HepG2 (cell line): Measurements from ENCODE around the gene NEK9.

Experiments
- ATAD3A ChIP-seq: sonication (generic); formaldehyde crosslinking; IDR thresholded peaks from 2 replicates; pipeline ENCODE4 v1.4.0; 2020; ENCODE audit warnings: missing genetic modification reagents
- ATF7 ChIP-seq, 2 experiments: fragments of 450-650 bp in 1 of 2; sonication (generic) in 1 of 2; formaldehyde crosslinking in 1 of 2; IDR thresholded peaks; 2 replicates each; pipeline versions ENCODE4 v1.4.0 to v1.6.1; 2016 to 2020; ENCODE audit warnings: antibody characterized with exemption in 1 of 2, mild to moderate bottlenecking in 1 of 2, missing genetic modification reagents in 1 of 2
- GLI4 ChIP-seq: sonication (generic); formaldehyde crosslinking; IDR thresholded peaks from 2 replicates; pipeline ENCODE4 v1.5.1; 2020; ENCODE audit warnings: missing genetic modification reagents, mild to moderate bottlenecking, moderate library complexity, borderline replicate concordance
- HDAC1 ChIP-seq: sonication (generic); formaldehyde crosslinking; IDR thresholded peaks from 2 replicates; pipeline ENCODE4 v1.5.1; 2020; ENCODE audit warnings: mild to moderate bottlenecking, missing genetic modification reagents
- HDAC6 ChIP-seq: fragments of 200-600 bp; sonication (generic); IDR thresholded peaks from 2 replicates; pipeline ENCODE4 v1.7.0; 2017; ENCODE audit warnings: mild to moderate bottlenecking, antibody characterized with exemption, low read length, low read depth
- HMGA1 ChIP-seq: sonication (generic); formaldehyde crosslinking; conservative IDR thresholded peaks from 2 replicates; pipeline ENCODE4 v1.4.0; 2020; ENCODE audit warnings: missing genetic modification reagents
- SATB2 ChIP-seq: sonication (generic); formaldehyde crosslinking; IDR thresholded peaks from 2 replicates; pipeline ENCODE4 v1.5.0; 2020; ENCODE audit warnings: missing genetic modification reagents
- TARDBP ChIP-seq: sonication (generic); formaldehyde crosslinking; IDR thresholded peaks from 2 replicates; pipeline ENCODE4 v1.8.0; 2022; ENCODE audit warnings: mild to moderate bottlenecking, missing genetic modification reagents
- TEAD2 ChIP-seq: sonication (generic); formaldehyde crosslinking; IDR thresholded peaks from 2 replicates; pipeline ENCODE4 v1.9.0; 2021; ENCODE audit warnings: missing genetic modification reagents
- ZNF121 ChIP-seq: sonication (generic); formaldehyde crosslinking; IDR thresholded peaks from 2 replicates; pipeline ENCODE4 v1.5.0; 2020; ENCODE audit warnings: mild to moderate bottlenecking, missing genetic modification reagents
- TF ChIP-seq, protein P1 (sequence below): sonication (generic); formaldehyde crosslinking; IDR thresholded peaks from 2 replicates; pipeline ENCODE4 v1.4.0; 2020; ENCODE audit warnings: missing genetic modification reagents
- TF ChIP-seq, protein P2 (sequence below): sonication (generic); formaldehyde crosslinking; IDR thresholded peaks from 2 replicates; pipeline ENCODE4 v1.5.0; 2020; ENCODE audit warnings: mild to moderate bottlenecking, missing genetic modification reagents, moderate library complexity
- TF ChIP-seq, protein P3 (sequence below): sonication (generic); formaldehyde crosslinking; IDR thresholded peaks from 2 replicates; pipeline ENCODE4 v1.8.0; 2022; ENCODE audit warnings: mild to moderate bottlenecking, missing genetic modification reagents; ENCODE audit not compliant: insufficient replicate concordance

DNA sequence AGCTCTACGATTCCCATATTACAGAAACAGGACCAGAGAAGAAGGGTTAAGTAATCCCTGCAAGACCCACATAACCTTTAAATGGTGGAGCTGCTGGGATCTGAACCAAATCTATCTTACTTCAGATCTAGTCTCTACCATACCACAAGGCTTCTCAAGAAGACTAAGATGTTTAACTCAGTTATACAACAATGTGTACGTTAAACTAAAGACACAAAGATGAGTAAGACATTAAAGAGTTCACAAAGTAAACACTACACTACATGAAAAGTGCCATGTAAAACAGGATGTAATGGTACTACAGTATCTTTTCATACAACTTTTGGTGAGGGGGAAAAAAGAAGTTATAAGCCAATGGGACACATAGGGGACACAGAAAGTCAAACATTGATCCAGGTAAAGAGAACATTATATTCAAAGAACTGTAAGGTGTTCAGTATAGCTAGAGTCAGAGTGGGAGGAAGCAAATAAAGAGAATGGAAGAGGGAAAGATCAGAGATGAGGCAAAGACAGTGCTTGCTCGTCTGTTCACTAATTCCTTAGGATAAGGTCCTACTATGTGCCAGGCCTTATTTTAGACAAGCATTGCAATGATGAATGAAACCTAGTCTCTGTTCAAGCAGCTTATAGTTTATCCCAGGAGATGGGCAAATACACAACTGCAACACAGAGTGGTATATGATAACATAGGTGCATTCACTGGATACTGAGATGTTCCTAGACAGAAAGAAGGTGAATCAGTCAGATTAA lies 41.9 kb upstream of the NEK9 start:
- TF ChIP-seq ATAD3A (CRISPR knock-in tag) (no peak), HDAC6 (no peak), TEAD2 (CRISPR knock-in tag) (no peak), GLI4 (CRISPR knock-in tag) (no peak), TARDBP (CRISPR knock-in tag) (no peak), HMGA1 (no peak), HDAC1 (CRISPR knock-in tag) (no peak), SATB2 (CRISPR knock-in tag) (no peak), ZNF121 (CRISPR knock-in tag) (no peak), ATF7 (IDR thresholded peaks at IDR 0.05) (no peak), ATF7 (CRISPR knock-in tag; IDR thresholded peaks at IDR 0.05) (no peak)
- TF ChIP-seq, protein P1, sequence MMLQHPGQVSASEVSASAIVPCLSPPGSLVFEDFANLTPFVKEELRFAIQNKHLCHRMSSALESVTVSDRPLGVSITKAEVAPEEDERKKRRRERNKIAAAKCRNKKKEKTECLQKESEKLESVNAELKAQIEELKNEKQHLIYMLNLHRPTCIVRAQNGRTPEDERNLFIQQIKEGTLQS = no peak
- TF ChIP-seq, protein P2, sequence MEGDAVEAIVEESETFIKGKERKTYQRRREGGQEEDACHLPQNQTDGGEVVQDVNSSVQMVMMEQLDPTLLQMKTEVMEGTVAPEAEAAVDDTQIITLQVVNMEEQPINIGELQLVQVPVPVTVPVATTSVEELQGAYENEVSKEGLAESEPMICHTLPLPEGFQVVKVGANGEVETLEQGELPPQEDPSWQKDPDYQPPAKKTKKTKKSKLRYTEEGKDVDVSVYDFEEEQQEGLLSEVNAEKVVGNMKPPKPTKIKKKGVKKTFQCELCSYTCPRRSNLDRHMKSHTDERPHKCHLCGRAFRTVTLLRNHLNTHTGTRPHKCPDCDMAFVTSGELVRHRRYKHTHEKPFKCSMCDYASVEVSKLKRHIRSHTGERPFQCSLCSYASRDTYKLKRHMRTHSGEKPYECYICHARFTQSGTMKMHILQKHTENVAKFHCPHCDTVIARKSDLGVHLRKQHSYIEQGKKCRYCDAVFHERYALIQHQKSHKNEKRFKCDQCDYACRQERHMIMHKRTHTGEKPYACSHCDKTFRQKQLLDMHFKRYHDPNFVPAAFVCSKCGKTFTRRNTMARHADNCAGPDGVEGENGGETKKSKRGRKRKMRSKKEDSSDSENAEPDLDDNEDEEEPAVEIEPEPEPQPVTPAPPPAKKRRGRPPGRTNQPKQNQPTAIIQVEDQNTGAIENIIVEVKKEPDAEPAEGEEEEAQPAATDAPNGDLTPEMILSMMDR = no peak
- TF ChIP-seq, protein P3, sequence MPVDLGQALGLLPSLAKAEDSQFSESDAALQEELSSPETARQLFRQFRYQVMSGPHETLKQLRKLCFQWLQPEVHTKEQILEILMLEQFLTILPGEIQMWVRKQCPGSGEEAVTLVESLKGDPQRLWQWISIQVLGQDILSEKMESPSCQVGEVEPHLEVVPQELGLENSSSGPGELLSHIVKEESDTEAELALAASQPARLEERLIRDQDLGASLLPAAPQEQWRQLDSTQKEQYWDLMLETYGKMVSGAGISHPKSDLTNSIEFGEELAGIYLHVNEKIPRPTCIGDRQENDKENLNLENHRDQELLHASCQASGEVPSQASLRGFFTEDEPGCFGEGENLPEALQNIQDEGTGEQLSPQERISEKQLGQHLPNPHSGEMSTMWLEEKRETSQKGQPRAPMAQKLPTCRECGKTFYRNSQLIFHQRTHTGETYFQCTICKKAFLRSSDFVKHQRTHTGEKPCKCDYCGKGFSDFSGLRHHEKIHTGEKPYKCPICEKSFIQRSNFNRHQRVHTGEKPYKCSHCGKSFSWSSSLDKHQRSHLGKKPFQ (CRISPR knock-in tag) = no peak
